ENCODE measurements around the gene CCDC40. TPM values are rescaled to one million over a fixed set of nuclear protein-coding genes. Genes with fewer than 3 reads are reported as not detected.

Gene CCDC40
- total and polyA plus RNA-seq, 2 of the 13 experiments (the other 11 are each of a cell fraction or from before 2014, with no cell fraction given) = 4.1 to 5.5 TPM

DNA sequence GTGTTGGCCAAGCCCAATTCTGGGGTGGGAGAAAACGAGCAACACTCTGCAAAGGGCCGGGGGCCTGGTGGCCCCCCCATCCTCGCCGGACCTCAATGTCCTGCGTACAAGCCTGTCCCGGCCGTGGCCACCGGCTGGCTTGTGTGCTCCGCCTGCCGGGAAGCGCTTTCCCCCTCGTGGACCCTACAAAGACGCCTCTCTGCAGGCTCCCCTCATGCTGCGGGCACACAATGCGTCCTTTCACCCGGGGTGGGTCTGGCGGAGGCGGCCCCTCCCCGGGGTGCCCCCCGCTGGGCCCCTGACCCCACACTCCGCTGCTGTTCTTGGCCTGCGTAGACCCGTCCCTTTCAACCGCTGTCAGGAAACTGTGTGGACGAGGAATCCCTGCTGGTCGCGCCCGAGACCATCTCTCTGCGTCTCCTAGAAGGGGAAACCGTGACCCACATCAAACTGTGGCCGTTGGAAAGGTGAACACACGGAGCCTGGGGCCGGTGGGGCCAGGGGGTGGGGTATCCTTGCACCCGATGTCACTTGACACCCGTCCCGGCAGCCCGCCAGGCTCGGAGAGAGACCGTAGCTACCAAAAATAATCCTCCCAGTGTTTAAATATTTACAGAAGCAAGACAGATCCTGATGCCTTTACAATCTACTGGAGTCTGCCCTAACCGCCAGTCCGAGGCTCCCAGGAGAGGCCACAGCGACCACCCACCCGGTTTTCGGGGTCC, 44.4 kb upstream of the CCDC40 start (continued):
- TF ChIP-seq, protein P1, sequence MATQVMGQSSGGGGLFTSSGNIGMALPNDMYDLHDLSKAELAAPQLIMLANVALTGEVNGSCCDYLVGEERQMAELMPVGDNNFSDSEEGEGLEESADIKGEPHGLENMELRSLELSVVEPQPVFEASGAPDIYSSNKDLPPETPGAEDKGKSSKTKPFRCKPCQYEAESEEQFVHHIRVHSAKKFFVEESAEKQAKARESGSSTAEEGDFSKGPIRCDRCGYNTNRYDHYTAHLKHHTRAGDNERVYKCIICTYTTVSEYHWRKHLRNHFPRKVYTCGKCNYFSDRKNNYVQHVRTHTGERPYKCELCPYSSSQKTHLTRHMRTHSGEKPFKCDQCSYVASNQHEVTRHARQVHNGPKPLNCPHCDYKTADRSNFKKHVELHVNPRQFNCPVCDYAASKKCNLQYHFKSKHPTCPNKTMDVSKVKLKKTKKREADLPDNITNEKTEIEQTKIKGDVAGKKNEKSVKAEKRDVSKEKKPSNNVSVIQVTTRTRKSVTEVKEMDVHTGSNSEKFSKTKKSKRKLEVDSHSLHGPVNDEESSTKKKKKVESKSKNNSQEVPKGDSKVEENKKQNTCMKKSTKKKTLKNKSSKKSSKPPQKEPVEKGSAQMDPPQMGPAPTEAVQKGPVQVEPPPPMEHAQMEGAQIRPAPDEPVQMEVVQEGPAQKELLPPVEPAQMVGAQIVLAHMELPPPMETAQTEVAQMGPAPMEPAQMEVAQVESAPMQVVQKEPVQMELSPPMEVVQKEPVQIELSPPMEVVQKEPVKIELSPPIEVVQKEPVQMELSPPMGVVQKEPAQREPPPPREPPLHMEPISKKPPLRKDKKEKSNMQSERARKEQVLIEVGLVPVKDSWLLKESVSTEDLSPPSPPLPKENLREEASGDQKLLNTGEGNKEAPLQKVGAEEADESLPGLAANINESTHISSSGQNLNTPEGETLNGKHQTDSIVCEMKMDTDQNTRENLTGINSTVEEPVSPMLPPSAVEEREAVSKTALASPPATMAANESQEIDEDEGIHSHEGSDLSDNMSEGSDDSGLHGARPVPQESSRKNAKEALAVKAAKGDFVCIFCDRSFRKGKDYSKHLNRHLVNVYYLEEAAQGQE (IDR thresholded peaks at IDR 0.05; ENCODE audit: borderline replicate concordance in 1 of 2, low read depth in 1 of 2, low read length in 2 of 2) = 0 out of 4 replicates have a peak, but pooled peaks of 1 of the 2 experiments have one; percentile 7
- no peak for TF ChIP-seq NFE2L2 (IDR thresholded peaks at IDR 0.05; ENCODE audit: low read length)
- TF ChIP-seq, protein P2, sequence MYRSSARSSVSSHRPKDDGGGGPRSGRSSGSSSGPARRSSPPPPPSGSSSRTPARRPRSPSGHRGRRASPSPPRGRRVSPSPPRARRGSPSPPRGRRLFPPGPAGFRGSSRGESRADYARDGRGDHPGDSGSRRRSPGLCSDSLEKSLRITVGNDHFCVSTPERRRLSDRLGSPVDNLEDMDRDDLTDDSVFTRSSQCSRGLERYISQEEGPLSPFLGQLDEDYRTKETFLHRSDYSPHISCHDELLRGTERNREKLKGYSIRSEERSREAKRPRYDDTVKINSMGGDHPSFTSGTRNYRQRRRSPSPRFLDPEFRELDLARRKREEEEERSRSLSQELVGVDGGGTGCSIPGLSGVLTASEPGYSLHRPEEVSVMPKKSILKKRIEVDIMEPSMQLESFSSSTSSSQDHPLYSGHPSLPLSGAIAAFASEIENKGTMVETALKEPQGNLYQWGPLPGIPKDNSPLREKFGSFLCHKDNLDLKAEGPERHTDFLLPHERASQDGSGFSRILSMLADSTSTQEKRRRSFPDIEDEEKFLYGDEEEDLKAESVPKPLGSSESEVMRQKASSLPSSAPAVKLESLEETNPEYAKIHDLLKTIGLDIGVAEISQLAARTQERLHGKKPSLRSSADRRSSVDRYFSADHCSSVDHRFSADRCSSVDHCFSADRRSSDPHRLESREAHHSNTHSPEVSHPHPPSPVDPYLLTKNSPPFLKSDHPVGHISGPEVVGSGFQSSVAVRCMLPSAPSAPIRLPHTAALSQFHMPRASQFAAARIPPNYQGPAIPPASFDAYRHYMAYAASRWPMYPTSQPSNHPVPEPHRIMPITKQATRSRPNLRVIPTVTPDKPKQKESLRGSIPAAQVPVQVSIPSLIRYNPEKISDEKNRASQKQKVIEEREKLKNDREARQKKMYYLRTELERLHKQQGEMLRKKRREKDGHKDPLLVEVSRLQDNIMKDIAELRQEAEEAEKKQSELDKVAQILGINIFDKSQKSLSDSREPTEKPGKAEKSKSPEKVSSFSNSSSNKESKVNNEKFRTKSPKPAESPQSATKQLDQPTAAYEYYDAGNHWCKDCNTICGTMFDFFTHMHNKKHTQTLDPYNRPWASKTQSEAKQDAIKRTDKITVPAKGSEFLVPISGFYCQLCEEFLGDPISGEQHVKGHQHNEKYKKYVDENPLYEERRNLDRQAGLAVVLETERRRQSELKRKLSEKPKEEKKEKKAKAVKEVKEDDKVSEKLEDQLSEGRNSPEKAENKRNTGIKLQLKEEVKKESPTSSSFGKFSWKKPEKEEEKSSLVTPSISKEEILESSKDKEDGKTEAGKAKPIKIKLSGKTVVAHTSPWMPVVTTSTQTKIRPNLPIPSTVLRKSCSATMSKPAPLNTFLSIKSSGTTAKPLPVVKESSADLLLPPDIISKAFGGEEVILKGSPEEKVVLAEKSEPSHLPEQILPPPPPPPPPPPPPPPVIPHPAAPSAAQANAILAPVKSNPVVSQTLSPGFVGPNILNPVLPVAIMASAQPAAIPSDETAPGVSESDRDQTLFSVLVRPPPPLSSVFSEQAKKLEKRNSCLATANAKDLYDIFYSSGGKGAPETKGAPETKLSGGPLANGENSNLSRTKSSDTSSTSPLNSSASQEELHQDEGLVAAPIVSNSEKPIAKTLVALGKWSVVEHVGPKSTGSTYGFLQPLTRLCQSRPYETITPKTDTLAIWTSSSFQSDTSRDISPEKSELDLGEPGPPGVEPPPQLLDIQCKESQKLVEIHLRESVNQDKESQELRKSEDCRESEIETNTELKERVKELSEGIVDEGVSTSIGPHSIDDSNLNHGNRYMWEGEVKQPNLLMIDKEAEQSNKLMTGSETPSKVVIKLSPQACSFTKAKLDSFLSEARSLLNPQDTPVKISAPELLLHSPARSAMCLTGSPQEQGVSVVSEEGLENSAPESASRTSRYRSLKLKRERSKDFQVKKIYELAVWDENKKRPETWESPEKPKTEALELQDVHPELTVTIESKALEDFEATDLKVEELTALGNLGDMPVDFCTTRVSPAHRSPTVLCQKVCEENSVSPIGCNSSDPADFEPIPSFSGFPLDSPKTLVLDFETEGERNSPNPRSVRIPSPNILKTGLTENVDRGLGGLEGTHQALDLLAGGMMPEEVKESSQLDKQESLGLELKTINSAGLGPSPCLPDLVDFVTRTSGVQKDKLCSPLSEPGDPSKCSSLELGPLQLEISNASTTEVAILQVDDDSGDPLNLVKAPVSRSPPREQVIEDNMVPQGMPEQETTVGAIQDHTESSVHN (CRISPR knock-in tag; IDR thresholded peaks at IDR 0.05) = peak; percentile 15; the same call in 1 of the 2 replicates
- TF ChIP-seq LCORL (IDR thresholded peaks at IDR 0.05) = no peak
- peak; percentile 99 for TF ChIP-seq LCORL (CRISPR knock-in tag; IDR thresholded peaks at IDR 0.05)
- peak; percentile 73; the same call in 1 of the 2 replicates for TF ChIP-seq NFKBIZ (CRISPR knock-in tag; IDR thresholded peaks at IDR 0.05)
- TF ChIP-seq, protein P3, sequence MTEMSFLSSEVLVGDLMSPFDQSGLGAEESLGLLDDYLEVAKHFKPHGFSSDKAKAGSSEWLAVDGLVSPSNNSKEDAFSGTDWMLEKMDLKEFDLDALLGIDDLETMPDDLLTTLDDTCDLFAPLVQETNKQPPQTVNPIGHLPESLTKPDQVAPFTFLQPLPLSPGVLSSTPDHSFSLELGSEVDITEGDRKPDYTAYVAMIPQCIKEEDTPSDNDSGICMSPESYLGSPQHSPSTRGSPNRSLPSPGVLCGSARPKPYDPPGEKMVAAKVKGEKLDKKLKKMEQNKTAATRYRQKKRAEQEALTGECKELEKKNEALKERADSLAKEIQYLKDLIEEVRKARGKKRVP (CRISPR knock-in tag; IDR thresholded peaks at IDR 0.05) = peak in 1 of 2 experiments; percentile 84; a peak in 2 of 4 replicates
- TF ChIP-seq, protein P4, sequence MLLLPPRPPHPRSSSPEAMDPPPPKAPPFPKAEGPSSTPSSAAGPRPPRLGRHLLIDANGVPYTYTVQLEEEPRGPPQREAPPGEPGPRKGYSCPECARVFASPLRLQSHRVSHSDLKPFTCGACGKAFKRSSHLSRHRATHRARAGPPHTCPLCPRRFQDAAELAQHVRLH (CRISPR knock-in tag; IDR thresholded peaks at IDR 0.05; ENCODE audit: borderline replicate concordance, low read depth) = no peak
- TF ChIP-seq, protein P5, sequence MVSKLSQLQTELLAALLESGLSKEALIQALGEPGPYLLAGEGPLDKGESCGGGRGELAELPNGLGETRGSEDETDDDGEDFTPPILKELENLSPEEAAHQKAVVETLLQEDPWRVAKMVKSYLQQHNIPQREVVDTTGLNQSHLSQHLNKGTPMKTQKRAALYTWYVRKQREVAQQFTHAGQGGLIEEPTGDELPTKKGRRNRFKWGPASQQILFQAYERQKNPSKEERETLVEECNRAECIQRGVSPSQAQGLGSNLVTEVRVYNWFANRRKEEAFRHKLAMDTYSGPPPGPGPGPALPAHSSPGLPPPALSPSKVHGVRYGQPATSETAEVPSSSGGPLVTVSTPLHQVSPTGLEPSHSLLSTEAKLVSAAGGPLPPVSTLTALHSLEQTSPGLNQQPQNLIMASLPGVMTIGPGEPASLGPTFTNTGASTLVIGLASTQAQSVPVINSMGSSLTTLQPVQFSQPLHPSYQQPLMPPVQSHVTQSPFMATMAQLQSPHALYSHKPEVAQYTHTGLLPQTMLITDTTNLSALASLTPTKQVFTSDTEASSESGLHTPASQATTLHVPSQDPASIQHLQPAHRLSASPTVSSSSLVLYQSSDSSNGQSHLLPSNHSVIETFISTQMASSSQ (IDR thresholded peaks at IDR 0.05; ENCODE audit: low read depth) = 0 out of 2 replicates have a peak, but pooled peaks have one; percentile 42
- TF ChIP-seq, protein P5 (CRISPR knock-in tag; IDR thresholded peaks at IDR 0.05; ENCODE audit: borderline replicate concordance) = peak; percentile 64; the same call in 1 of the 2 replicates
